Stimulated activated CD8-positive, alpha-beta memory T cell treated with anti-CD3 and anti-CD28 coated beads, Interleukin-15, amount 100 ng/mL, for 1 hour (primary cell): ENCODE measurements around the gene MRPS22.

Source experiments
- DNase-seq: peaks from one replicate; pipeline ENCODE4 v3.0.0-alpha.2; 2020; ENCODE audit warnings: low read depth

MRPS22 gene

DNA sequence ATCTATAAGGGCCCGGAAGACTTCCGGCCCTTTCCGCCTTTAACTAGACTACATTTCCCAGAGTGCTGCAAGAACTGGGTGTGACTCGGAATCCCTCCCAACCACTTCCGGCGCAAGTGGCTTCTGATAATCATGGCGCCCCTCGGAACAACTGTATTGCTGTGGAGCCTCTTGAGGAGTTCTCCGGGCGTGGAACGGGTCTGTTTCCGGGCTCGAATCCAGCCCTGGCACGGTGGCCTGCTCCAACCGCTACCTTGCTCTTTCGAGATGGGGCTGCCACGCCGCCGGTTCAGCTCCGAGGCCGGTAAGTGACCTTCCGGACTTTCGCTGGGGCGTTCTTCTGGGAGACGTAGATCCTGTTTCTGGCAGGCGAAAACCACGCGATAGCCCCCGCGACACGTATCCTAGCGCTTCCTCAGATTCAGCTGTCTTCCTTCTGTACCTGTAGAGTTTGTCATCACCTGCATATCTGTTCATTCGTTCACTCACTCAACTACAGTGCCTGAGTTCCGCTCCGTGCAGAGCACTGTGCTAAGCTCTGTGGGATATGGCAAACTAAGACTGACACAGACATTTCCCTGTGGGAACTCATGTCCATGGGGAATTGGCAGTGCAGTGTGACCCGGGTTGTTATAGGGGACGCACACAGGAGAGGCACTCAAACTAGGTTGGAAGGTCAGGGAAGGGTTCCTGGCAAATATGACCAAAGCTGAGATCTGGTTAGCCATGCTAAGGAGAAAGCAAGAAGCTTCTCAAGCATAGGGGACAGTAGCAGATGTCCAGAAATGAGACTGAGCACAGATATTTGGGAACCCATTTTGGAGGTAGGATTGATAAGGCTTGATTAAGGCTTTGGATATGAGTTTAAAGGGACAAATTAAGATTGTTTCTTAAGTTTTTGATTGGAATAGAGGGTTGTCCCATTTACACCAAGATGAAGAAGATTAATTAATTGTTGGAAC, at the start of gene MRPS22:
MRPS22 (plus strand) TSS at position 126 of the 962 bp plus-strand sequence; CDS start at position 133, 7 bp downstream.
- DNase-seq, result peak; percentile 63

- DNase-seq, result no peak
These were observed 48.8 kb upstream of the MRPS22 start for GRCh38 chr3:139295040-139295439.

DNA sequence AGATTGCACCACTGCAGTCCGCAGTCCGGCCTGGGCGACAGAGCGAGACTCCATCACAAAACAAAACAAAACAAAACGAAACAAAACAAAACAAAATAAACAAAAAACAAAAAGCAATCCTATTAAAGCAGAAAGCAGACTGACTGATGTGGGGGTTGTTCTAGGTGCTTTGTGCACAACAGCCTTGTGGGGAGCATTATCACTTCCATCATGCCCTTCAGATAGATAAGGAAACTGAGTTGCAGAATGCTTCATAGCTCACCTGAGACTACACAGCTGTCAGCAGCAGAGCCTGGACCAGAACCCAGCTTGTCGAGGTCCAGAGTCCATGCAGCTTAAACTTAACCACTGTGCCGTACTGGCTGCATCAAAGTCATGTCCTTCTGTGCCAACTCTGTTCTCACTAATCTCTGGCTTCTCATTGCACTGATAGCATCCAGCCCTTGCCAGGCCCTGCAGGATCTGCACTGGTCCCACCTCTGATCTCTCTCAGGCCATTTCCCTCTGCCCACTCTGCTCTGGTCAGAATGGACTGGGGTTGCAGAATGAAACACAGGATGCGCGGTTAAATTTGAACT, 47.6 kb upstream of the MRPS22 start:
- no peak for DNase-seq

- DNase-seq, result no peak
These were observed 46.1 kb upstream of the MRPS22 start for GRCh38 chr3:139297588-139298311.

DNA sequence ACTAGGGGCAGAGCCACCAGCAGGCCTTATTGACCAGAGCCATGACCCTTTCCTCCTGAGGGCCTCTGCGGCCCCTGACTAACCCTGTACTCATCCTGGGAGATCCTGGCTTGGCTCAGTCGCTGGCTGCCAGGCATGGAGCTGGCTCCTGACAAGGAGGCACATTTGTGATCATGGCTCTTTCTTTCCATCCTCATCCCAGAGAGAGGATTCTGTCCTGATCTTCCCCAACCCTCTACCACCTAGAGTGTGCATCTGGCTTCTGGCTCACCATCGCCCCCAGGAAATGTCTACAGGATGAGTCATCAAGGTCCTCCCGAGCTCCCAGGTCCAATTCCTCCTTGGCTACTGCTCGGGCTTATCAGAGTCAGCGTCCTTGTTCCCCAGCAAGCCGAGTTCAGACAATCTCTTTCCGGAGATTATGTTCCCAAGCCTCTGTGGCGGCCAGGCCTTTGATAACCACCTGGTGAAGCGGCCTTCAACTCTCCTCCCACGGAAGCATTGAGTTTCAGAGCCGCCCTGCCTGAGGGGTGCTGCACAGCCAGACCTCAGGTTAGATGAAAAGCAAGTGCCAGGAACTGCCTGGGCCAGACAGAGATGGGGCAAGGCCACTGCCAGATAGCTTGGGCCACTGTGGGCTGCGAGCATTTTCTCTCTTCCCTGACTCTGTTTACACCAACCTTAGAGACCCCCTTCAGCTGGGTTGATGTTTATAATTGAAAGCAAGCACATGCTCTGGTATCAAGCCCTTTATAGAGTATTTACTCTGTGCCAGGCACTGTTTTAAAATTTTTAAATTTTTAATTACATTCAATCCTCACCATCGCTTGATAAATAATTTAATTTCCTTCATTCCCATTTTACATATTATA, 44.3 kb upstream of the MRPS22 start:
- no peak for DNase-seq

- DNase-seq, result no peak
These were observed 43.4 kb upstream of the MRPS22 start for GRCh38 chr3:139300416-139300815.

- DNase-seq, result no peak
These were observed 42.6 kb upstream of the MRPS22 start for GRCh38 chr3:139301183-139301582.

DNA sequence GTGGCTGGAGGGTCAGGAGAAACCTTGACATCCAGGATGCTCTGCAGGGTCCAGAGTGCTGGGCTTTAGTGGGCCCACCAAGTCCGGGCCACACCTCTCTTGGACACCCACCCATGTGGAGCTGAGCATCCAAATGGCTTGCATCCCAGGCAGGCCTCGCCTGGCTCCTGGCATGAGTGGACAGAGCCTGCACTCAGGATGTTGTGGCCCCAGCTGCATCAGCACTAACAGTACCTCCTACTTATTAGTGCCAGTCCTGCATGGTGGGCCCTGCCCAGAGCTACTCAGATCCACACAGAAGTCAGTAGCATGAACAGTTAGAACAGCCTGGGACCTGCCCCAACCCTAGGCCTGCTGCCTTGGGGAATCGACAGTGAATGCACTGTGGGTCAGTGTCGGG, 42.2 kb upstream of the MRPS22 start:
- no peak for DNase-seq

- DNase-seq, result no peak
These were observed 41.6 kb upstream of the MRPS22 start for GRCh38 chr3:139302084-139302800.

DNA sequence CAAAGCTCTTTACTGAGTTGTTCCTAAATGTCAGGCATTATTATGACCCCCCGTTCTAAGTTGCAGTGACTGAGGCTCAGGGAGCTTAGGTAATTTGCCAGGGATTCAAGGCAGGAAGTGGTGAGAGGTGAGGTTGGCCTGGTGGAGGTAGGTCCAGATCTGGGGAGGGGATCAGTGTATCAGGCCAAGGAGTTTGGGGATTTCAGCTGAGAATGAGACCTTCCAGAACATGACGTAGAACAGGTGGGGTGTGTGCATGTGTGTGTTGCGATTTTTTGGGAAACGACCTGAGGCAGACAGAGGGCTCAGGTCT, 41.1 kb upstream of the MRPS22 start:
- DNase-seq, result no peak

DNA sequence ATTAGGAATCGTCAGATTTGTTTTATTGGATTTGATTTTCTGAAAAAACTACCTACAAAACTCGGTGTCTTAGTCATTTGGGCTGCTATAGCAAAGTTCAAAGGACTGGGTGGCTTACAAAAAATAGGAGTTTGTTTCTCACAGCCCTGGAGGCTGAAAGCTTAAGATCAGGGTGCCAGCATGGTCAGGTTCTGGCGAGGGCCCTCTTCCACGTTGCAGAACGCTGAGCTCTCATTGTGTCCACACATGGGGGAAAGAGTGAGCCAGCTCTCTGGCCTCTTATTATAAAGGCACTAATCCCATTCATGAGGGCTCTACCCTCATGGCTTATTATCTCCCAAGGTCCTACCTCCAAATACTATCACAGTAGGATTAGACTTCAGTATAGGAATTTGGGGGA, 40.6 kb upstream of the MRPS22 start:
- no peak for DNase-seq

DNA sequence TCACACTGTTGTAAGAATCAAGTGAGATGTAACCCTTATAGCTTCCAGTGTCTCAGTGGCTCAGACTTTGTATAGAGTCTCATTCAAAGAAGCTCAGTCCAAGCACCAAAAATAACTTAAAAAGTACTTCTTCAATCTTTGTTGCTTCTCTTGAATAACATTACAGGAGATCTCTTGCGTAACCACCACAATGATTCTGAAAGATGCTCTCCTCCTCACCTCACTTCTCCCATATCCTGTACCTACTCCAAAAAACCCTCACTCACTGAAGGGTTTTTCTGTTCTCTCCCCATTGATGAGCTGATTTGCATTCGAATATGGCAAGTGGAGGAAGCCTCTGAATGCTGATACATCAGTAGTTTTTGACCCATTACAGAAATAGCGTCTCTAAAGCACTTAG, 39.4 kb upstream of the MRPS22 start:
- no peak for DNase-seq

- no peak for DNase-seq
These were observed 37.7 kb upstream of the MRPS22 start for GRCh38 chr3:139306078-139306477.

GRCh38 chr3:139307072-139307491, 36.7 kb upstream of the MRPS22 start:
- DNase-seq, result no peak

GRCh38 chr3:139307601-139308555, 35.9 kb upstream of the MRPS22 start:
- DNase-seq, result no peak

DNA sequence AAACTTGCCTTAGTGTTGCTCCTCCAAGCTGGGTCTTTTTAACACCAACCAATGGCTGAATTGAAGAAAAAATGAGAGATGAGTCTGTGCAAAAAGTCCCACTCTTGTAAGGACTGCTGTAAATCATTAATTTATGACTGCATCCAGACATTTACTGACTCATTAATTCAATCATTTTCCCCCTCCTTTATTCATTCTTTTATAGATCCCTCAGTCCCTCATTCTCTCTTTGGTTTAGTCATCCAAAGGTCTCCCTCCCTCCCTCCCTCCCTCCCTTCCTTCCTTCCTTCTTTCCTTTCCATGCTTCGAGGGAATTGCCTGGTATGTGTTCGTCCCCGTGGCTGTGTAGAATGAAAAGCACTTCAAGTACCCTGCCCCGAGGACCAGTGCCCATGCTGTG, 35.3 kb upstream of the MRPS22 start:
- no peak for DNase-seq

- DNase-seq, result no peak
These were observed 34.7 kb upstream of the MRPS22 start for GRCh38 chr3:139309061-139309591.

DNA sequence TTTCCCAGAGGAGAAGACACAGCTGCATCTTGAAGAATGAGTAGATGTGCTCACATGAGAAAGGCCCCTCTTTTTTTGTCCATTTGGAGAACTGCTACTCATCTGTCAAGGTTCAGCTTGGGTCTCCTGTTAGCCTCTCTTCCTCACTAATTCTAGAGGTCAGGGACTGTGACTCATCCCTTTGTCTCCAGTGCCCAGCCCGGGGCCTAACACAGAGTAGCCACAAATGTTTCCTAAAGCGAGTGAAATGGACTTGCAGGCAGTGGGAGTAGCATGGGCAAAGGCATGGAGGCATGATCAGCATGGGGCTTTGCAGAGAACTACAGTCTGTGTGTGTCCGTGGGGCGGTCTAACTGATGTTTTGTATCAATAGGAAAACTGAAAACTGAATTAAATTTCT, 33.9 kb upstream of the MRPS22 start:
- DNase-seq, result no peak

DNA sequence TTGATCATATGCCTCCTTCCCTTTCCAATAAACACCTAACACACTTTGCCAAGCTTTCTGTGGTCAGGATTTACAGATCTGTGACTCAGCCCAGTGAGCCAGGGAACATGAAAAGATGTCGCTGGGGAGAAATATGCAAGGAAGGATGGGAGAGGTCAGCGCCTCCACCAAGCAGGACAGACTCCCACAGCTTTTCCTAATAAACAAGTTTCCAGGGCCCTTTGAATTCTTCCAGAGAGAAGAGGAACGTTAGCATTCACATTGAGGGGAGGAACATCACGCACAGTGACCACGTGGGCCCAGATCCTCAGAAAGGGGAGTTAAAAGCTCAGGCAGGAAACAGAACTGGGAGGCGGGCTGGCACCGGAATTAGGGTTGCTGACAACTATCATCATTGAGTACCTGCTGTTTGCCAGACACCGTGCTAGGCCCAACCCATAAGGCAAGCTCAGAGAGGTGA, 33.3 kb upstream of the MRPS22 start:
- DNase-seq, result no peak

DNA sequence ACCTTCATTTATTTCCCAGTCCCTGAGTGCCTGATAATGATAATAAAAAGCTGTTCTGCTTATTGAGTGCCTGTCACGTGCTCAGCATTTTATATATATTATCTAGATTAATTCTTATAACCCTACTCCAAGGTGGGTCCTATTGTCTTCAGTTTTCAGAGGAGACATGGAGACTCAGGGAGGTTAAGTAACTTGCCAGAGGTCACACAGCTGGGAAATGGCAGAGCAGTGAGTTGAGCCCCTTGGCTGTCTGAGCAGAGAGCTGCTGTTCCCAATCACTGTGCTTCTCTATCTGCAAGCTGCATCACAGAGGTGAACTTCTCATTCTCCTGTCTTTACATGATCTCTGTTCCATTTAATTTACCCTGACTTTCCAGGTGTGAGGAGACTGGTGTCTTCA, 32.3 kb upstream of the MRPS22 start:
- no peak for DNase-seq
